SW 1271 (cell line): ENCODE results near the gene SF3B6.
"Not testable (repeated sequence)": the region's sequence is repeated elsewhere in the genome, so short reads cannot be mapped to it uniquely, and the experiment has no call there.

Experiments used
- DNase-seq, 2 experiments: peaks; one replicate each; lab custom pipeline; 2025; lab: John Stamatoyannopoulos, UW

Gene SF3B6

DNA sequence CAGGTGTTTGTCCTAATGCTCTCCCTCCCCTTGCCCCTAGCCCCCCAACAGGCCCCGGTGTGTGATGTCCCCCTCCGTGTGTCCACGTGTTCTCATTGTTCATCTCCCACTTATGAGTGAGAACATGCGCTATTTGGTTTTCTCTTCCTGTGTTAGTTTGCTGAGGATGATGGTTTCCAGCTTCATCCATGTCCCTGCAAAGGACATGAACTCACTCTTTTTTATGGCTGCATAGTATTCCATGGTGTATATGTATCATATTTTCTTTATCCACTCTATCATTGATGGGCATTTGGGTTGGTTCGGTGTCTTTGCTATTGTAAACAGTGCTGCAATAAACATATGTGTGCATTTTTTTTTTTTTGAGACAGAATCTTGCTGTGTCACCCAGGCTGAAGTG, 17.1 kb upstream of the SF3B6 start:
- not testable (repeated sequence) for DNase-seq

DNA sequence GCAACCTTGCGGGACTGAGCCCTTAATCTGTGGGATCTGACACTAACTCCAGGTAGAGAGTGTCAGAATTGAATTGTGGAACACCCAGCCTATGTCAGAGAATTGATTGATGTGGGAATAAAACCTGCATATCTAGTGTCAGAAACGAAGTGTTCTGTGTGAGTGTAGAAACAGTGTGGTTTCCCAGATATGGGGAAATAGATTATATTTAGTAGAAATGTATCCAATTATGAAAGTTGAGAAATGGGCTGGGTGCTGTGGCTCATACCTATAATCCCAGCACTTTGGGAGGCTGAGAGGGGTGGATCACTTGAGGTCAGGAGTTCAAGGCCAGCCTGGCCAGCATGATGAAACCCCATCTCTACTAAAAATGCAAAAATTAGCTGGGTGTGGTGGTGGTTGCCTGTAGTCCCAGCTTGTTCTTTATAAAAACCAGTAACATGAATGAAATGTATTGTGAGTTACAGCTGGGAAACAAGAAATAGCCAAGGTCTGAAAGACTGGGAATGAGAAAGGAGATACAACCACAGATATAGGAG, 12.8 kb upstream of the SF3B6 start:
- DNase-seq = no peak

DNA sequence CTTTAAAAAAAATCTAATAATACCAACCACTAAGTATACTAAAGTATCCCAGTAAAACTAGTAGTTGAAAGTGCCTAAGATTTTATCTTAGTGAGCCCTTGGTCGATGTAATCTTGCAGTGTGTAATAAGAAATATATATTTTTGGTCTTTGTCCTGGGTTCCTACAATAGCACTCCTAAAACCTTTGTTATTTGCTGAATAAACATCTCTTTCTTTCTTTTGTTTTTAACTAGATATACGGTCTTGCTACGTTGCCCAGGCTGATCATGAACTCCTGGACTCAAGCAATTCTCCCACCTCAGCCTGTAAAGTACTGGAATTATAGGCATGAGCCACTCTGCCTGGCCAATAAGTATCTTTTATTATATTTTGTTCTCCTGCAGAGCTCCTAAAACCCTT, 10.9 kb upstream of the SF3B6 start:
- DNase-seq = no peak

DNA sequence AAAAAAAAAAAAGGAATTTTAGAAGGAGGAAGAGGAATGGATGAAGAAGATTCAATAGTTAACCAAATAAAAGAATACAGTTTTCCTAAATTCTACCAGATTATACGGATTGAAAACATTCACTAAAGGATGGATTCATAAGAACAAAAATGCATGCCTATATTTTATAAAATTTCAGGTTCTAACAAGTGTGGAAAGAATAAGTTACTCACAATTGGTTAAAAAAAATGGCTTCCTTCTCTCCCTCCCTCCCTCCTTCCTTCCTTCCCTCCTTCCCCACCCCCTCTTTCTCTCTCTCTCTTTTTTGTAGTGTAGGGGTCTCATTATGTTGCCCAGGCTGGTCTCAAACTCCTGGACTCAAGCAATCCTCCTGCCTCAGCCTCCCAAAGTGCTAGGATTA, 10.1 kb upstream of the SF3B6 start:
- DNase-seq = no peak

DNA sequence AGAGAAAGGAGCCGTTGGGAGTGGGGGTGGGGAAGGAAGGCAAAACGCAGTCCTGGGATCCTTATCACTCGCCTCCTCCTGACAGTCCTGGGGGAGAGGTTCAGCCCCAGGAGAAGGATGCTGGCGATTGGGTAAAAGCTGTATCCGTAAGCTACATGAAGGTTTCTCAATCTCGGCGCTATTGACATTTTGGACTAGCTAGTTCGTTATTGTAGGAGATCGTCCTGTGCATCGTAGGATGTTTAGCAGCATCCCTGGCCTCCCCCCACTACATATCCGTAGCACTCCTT, 9.0 kb upstream of the SF3B6 start:
- no peak for DNase-seq

DNA sequence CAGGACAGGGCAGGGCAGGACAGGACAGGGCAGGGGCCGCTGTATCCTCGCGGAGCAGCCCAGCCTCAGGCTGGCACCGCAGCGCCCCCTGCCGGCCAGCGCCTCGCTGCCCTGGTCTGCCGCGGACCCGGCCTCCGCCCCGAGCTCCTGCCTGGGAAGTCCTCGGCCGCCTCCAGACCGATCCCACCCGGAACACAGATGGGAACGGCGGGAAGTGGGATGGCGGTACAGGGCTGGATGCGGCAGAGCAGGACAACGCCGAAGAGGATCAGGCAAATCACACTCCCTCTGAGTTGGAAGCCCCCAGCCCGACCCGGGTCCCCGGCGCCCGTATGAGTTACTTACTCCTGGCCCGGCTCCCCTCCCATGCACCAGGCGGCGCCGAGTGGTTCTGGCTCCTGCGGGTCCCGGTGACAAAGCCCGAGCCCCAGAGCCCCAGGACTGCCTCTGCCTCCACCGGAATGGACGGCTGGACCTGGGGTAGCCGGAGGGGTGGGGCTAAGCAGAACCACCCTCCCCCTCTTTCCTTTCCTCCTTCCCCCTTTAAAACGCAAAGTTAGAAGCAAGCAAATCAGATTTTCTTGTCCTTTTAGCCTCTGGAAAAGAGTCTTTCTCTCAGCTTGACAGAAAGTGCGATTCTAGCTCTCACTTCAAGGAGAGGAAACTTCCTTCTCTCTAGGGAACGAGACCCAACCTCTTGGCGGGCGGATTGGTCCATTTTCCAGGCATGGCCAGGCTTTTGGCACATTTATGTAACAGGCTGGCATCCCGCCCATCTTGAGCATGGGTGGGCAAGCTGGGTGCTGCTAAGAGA, 8.5 kb upstream of the SF3B6 start, which contains the start of gene TP53I3:
TP53I3 (minus strand) TSS at position 449 of the 814 bp plus-strand sequence. CDS start 508 bp downstream, outside the sequence.
- peak; percentile 94 to 95 for DNase-seq

DNA sequence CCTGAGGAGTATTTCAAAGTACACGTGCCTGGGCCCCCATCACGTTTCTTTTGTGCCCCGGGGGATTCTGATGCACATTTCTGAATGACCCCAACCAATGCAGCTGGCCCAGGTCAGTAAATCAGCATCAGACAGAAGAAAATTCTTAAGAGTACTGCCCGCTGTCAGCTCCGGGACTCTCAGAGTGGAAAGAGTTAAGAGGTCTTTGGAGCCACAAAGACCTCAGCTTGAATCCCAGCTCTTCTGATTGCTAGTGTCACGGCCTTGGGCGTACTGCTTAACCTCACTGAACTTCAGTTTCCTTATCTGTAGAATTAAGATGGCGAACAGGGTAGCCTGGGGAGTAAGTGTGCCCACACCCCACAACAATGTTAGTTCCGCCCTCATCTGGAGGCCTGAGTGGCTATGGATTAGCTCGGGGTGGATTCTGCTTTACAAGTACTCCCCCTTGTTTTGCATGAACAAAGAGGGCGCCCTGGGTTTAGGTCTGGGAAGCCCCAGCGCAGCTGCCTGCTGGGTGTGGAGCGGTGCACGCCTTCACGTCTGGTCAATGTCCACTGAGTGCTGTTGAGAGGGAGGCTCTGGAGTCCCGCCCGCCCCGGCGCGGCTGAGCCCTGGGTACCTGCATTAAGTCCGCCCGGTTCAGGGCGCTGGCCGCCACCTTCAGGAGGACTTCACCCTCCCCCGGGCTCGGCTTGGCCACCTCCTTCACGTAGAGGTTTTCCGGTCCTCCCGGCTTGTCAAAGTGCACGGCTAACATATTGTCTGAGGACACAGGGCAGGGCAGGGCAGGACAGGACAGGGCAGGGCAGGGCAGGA, 7.7 kb upstream of the SF3B6 start:
- DNase-seq = peak; percentile 90 to 95

DNA sequence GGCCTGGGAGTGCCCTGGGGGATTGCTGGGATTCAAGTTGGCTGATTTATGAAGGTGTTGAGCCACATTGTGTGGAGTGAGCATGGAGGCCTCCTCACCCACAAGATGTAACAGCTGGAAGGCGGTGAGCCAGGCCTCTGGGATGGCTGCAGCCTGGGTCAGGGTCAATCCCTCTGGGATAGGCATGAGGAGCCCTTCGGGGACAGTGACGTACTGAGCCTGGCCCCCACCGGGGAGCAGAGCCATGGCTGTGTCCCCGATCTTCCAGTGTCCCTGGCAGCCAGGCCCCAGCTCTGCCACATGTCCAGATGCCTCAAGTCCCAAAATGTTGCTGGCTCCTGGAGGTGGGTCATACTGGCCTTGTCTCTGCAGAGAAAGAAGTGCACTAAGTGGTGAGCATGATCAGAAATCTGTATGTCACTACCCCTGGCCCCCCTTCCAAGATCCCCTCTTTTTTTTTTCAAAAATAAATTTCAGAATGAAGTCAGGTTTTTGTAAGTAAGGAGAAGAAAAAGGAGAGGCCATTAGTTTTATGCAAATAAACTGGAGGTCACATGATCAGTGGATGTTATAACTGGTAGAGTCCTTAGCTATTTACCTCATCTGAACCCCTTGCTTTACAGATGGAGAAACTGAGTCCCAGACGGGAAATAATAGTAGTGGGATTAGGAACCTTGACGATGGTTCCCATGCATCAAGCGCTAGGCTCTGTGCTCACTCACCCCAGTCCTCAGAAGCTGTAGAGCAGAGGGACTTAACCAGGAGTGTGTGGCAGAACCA, 6.9 kb upstream of the SF3B6 start:
- no peak for DNase-seq

DNA sequence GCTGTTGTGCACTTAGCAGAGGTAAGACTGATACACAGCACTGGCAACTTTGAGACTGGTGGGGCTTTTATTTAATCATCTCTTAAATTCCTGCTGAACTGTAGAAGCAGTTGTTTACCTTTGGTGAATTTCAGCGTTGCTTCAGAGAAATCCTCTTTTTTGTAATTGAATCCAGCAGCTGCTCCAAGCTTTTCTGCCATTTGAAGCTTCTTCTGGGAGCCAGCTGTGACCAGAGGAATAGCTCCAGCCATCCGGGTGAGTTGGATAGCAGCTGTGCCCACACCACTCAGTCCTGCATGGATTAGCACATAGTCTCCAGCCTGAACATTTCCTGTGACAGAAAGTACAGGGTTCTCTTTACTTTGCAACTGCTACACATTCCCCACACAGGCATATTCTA, 4.6 kb upstream of the SF3B6 start:
- no peak for DNase-seq

DNA sequence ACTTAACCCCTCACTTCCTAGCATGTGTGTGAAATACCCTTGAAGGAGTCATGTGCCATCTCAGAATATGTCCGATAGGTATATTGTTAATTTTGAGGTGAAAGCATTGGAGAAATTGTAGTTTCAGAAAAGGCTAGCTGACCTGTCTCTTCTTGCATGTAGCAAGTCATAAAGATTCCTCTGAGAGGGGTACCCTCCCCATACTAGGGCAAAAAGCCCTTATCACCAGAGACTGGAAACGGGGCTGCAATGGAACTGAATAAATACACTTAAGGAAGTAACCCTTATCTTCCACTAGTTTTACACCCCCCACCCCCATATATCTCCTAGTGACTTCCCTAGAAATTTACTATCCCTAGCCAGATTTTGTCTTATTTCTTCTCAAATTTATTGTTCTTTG, 1.8 kb upstream of the SF3B6 start:
- DNase-seq = no peak

DNA sequence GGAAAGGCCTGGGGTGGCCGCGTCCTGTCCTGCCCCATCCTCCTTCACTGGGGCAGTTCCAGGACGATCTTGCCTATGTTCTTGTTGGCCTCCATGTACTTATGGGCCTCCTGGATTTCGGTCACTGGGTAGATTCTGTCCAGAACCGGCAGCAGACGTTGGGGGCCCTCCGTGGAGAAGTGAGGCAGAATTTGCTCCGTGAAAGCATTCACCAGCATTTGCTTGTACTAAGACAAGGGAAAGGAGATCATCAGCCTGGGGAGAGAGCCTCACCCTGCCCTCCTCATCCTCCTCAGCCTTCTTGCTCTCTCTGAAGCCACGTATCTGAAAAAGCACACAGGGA, 1.4 kb upstream of the SF3B6 start:
- DNase-seq = no peak

DNA sequence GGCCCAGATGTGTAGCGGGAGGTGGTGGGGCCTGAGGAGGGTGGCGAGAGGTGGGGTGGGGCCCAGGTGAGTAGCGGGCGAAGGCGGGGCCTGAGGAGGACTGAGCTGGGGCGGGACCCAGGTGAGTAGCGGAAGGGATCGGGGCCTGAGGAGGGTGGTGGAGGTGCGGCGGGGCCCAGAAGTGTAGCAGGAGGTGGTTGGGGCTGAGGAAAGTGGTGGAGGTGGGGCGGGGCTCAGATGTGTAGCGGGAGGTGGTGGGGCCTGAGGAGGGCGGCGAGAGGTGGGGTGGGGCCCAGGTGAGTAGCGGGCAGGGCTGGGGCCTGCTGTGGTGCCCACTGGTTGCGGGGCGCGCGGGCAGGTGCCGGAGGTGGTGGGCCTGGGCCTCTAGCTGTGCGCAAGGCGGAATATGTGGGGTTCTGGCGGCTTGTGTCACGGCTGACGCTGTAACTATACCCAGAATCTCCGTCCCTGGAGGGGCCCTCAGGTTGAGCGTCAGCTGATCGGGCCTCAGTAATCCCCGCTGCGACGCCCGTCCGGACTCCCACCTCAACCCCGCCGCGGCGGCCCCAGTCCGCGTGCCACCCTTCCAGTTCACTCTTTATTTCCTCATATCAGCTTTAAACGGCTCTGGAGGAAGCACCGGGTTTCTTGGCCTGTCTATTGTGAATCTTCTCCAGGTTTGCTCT, 866 bp upstream of the SF3B6 start:
- DNase-seq = no peak

DNA sequence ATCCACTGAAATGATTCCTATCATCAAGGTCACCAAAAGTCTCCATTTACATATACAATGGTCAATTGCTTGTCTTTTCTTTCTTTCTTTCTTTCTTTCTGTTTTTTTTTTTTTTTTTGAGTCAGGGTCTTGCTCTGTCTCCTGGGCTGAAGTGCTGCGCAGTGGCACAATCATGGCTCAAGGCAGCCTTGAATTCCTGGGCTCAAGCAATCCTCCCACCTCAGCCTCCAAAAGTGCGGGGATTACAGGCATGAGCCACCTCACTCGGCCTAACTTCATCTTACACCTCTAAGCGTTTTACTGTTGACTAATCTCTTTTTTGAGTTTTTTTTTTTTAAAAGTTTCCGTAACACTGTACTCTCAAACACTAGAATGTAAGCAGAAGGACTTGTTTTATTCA, 867 bp downstream of the SF3B6 start:
- no peak for DNase-seq

DNA sequence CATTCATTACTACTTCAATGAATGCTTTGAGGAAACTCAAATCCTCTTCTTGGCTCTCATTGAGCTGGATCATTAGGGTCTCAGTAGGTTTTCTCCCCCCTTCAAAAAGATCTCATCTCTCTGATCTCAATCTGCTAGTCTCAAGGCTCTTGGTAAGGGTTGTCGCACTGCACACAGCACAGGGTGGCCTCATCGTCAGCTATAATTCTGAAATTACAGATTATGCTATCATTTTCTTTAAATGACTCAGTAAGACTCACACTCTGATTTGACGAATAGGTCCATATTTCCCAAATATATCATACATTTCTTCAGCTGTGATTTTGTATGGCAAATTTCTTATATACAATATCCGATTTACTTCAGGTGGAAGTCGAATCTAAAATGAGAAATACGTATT, 2.3 kb downstream of the SF3B6 start:
- DNase-seq = no peak

DNA sequence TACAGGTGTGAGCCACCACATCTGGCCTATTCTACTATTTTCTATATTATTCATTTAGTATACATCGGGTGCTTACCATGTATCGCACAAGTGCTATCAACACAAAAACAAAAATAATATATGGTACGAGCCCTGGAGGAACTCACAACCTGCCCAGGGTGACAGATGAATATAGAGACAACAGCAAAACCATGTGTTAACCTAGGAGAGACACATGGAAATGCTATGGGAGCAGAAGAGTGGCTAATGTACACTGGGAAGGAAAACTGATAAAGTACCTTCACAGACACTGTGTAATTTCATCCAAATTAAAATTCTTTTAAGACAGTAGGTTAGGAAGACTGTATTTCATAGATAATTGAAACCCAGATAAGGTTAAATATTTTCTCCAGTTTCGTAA, 3.9 kb downstream of the SF3B6 start:
- no peak for DNase-seq

DNA sequence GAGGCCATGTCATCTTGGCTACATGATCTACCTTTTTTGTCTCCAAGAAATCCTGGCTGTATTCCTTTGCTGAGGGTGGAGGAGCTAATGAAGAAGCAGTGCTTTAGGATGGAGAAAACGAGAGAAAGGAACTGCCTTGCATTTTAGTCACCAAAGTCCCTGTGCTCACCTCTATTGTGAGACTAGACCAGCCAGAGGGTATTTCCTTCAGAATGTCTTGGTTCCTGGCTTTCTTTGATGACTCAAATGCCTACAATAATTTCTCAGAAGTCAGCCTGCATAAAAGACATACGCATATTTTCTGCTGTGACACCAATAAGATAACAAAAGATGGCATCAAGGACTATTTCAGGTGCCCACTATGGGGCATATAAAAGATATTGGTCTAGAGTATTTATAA, 10.8 kb downstream of the SF3B6 start:
- DNase-seq = no peak

DNA sequence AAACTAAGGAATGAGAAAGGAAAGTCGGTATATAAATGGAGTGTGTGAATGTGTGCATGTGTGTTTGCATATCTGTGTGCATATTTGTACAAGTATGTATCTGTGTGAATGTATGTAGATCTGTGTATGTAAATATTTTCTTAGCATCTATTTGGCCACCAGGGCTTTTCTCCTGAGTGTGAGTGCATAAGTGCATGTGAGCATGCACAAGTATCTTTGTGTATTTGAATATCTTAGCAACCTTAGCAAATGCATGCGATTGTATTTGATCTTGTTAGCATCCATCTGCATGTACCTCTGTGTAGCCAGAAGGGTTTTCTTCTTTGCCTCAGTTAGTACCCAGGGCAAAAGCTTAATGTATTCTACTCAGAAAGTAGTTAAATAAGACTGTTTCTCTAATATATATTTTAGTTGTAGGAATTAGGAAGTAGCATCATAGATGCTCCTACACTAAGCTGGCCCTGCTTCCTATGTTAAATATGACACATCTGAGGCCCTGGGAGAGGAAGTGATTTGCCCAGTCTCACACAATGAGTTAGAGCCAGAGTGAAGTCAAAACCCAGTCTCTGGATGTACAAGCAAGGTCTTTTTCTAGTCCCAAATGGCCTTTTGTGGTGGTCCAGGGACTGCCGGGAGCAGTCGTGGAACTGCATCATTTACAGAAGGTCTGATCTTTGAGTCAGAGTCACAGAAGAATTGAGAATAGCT, 17.4 kb downstream of the SF3B6 start:
- DNase-seq = no peak

DNA sequence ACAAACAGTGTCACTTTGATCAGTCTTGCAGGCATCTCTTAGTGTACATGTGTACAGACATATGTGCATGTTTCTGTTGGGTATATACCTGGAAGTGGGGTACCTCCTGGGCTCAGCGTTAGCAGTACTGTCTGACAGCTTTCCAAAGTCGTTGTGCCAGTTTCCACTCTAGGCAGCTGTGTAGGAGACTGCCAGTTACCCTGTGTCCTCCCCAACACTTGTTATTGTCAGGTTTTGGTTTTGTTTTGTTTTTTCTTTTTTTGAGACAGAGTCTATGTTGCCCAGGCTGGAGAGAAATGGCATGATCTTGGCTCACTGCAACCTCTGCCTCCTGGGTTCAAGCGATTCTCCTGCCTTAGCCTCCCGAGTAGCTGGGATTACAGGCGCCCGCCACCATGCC, 20.4 kb downstream of the SF3B6 start:
- DNase-seq = no peak

DNA sequence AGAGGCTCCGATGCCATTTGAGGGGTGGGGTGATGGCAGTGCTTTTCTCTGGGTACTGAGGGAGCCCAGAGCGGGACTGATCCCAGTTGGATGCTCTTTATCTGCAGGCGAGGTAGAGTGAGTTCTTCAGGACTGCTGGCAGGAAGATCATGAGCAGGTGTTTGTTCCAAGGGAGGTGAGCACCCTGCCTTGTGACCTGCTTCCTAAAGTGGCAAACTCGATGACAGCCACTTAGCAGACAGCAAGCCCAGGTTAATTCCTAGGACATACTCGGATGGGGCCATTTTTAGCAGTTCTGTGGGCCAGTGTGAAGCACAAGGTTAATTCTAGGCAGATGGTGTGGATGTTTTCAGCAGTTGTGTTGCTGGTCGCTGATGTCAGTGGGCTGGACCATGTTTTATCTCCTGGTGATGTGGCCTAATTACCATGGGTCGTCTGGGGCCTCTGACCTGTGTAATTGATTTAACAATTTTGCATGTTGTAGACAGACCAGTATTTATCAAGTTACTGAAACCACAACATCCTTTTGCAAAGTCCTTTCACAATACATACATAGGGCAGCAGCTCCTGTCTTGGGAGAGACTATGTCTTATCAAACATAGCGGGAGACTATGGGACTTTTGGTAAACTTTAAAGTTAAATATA, 21.6 kb downstream of the SF3B6 start:
- no peak for DNase-seq

DNA sequence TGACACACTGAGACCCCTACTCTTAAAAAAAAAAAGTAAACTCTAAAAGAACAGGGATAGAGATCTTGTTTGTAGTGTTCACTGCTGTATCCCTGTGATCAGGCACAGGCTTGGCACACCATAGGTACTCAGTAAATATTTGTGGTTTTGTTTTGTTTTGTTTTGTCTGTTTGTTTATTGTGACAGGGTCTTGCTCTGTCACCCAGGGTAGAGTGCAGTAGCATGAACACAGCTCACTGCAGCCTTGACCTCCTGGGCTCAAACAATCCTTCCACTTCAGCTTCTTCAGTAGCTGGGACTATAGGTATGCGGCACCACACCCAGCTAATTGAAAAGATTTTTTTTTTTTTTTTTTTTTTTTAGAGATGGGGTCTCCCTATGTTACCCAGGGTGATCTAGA, 23.2 kb downstream of the SF3B6 start:
- no peak for DNase-seq

DNA sequence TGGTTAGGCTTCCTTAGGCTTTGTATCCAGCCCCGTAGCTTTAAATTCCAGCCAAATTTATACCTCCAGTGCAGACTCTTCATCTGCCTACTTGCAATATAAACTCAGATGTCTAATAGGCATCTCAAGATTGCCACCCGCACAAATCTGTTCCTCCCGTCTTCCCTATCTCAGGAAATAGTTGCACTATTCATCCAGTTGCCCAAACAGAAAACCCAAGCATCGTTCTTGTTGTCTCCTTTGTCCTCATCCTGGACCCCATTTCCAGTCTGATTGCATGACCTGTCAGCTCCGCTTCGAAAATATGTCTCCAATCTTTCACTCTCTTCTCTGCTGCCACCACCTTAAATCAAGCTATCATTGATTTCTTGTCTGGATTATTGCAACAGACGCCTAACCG, 24.3 kb downstream of the SF3B6 start:
- no peak for DNase-seq
